Activated CD8-positive, alpha-beta memory T cell treated with anti-CD3 and anti-CD28 coated beads for 4 hours (primary cell): Measurements from ENCODE around the gene NDUFAF3.

Source experiments
- DNase-seq, 2 donors: peaks; one replicate each; pipeline ENCODE4 v3.0.0-alpha.2; 2020; ENCODE audit warnings: low read depth in 2 of 2

The NDUFAF3 gene

GRCh38 chr3:49054344-49054862 is 32.5 kb downstream of the NDUFAF3 start:
- no peak for DNase-seq

DNA sequence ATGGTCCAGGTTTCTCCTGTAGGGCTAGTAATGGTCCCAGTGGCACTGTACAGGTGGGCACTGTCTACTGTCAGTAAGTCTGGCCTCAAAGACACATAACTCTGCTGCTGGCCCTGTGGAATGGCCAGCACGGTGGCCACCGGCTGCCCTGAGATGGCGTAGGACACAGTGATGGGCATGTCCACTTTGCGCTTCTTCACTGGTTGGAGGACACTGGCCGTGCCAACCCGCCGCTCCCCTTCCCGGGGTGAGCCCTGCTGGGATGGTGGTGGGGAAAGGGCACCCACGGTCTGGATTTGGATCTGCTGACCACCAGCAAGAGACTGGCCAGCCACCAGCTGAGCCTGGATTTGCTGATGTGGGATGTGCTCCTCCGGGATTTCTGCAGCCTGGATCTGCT is 35.3 kb downstream of the NDUFAF3 start:
- no peak for DNase-seq

GRCh38 chr3:49058011-49058410 is 36.1 kb downstream of the NDUFAF3 start:
- DNase-seq = no peak
